HepG2 (cell line): Measurements from ENCODE around the gene PIH1D2. TPM values are rescaled to one million over a fixed set of nuclear protein-coding genes. Genes with fewer than 3 reads are reported as not detected.

Experiments used
- ATAC-seq: fragments of 200-7000 bp; cut with Tn5 transposase; 3 replicates; pipeline ENCODE4 v1.9.1; 2020; ENCODE audit warnings: mild to moderate bottlenecking, moderate library complexity
- BruUV-seq: library from RNA; stranded (reverse); fragments of 400-500 nt; replicated peaks from 2 replicates; lab custom pipeline; 2021; lab: Mats Ljungman, UMichigan
- CTCF ChIA-PET: fragments of 300-600 bp; formaldehyde crosslinking; extraction: SDS; loops from one replicate; lab custom pipeline; 2021; ENCODE audit warnings: low total read pairs, inconsistent platforms, low intra/inter-chr PET ratio; lab: Yijun Ruan, JAX
- POLR2A ChIA-PET: fragments of 350-600 bp; sonication (Branson Sonifier 250); formaldehyde crosslinking; loops from one replicate; lab custom pipeline; 2020; ENCODE audit warnings: antibody characterized with exemption, inconsistent platforms; lab: Yijun Ruan, JAX
- DNase-seq: peaks from one replicate; pipeline ENCODE4 v3.0.0-alpha.2; 2015; ENCODE audit warnings: low spot score
- FAIRE-seq: peaks from 3 replicates; lab custom pipeline; 2011; peaks lifted over from hg19 to GRCh38; lab: Jason Lieb, UNC
- H2AFZ ChIP-seq: one replicate; pipeline ENCODE4 v1.6.1; 2011; ENCODE audit warnings: low read length, inconsistent platforms
- H3K27ac ChIP-seq: fragments of 300-600 bp; 3 replicates; pipeline ENCODE4 v1.8.0; 2011; ENCODE audit warnings: mixed run types, mild to moderate bottlenecking, mixed read lengths, low read length, inconsistent platforms; ENCODE audit not compliant: insufficient read depth; ENCODE audit errors: extremely low read length
- H3K27me3 ChIP-seq, 2 experiments: fragments of 200-600 bp in 1 of 2; 2 replicates in 1 of 2; 3 replicates in 1 of 2; pipeline versions ENCODE4 v1.6.0 to v1.8.0; 2011; ENCODE audit warnings: low read length in 2 of 2, mild to moderate bottlenecking in 2 of 2, moderate library complexity in 2 of 2, inconsistent platforms in 1 of 2; ENCODE audit not compliant: insufficient read depth in 2 of 2, control insufficient read depth in 1 of 2
- H3K36me3 ChIP-seq, 2 experiments: fragments of 200-600 bp in 1 of 2; replicated peaks in 1 of 2; 2 replicates in 1 of 2; 3 replicates in 1 of 2; pipeline versions ENCODE4 v1.5.1 to v1.8.0; 2011; ENCODE audit warnings: low read length in 2 of 2, inconsistent platforms in 1 of 2; ENCODE audit not compliant: insufficient read depth in 2 of 2, control insufficient read depth in 1 of 2
- H3K4me1 ChIP-seq: 2 replicates; pipeline ENCODE4 v1.5.1; 2012; ENCODE audit warnings: low read length, inconsistent platforms; ENCODE audit not compliant: insufficient read depth
- H3K4me2 ChIP-seq: 2 replicates; pipeline ENCODE4 v1.6.0; 2011; ENCODE audit warnings: low read depth, low read length, inconsistent platforms
- H3K4me3 ChIP-seq, 3 experiments: fragments of 200-600 bp in 1 of 3; sonication (generic), shearing (Covaris generic) in 1 of 3; replicated peaks in 1 of 3; 2 replicates each; pipeline ENCODE4 v1.5.1; 2011 to 2016; ENCODE audit warnings: low read length in 3 of 3, inconsistent platforms in 2 of 3, low read depth in 2 of 3, mild to moderate bottlenecking in 2 of 3, control low read depth in 1 of 3, mixed read lengths in 1 of 3; ENCODE audit not compliant: insufficient read depth in 1 of 3
- H3K79me2 ChIP-seq: one replicate; pipeline ENCODE4 v1.6.1; 2011; ENCODE audit warnings: low read length, inconsistent platforms; ENCODE audit not compliant: insufficient read depth
- H3K9ac ChIP-seq: 2 replicates; pipeline ENCODE4 v1.6.0; 2011; ENCODE audit warnings: mild to moderate bottlenecking, low read depth, low read length, inconsistent platforms; ENCODE audit not compliant: insufficient read depth
- H3K9me3 ChIP-seq: 2 replicates; pipeline ENCODE4 v1.5.1; 2012; ENCODE audit warnings: mild to moderate bottlenecking, low read length
- H4K20me1 ChIP-seq: 2 replicates; pipeline ENCODE4 v1.6.0; 2011; ENCODE audit warnings: inconsistent platforms, mild to moderate bottlenecking, low read length, moderate library complexity; ENCODE audit not compliant: insufficient read depth
- CCAR2 ChIP-seq: fragments of 200-400 bp; formaldehyde crosslinking; optimal IDR thresholded peaks from 2 replicates; pipeline ENCODE3; 2018; ENCODE audit warnings: low read depth, mild to moderate bottlenecking, low read length, moderate library complexity
- EED ChIP-seq: sonication (generic); formaldehyde crosslinking; IDR thresholded peaks from 2 replicates; pipeline ENCODE4 v1.5.0; 2020; ENCODE audit warnings: mild to moderate bottlenecking, missing genetic modification reagents
- KMT2B ChIP-seq: IDR thresholded peaks from 2 replicates; pipeline ENCODE4 v1.6.1; 2016; ENCODE audit warnings: missing genetic modification reagents, missing compliant biosample characterization
- PCBP2 ChIP-seq: fragments of 200-400 bp; formaldehyde crosslinking; optimal IDR thresholded peaks from 2 replicates; pipeline ENCODE3; 2018; ENCODE audit warnings: low read length, low read depth; ENCODE audit not compliant: poor library complexity, severe bottlenecking
- POGK ChIP-seq: sonication (generic); formaldehyde crosslinking; conservative IDR thresholded peaks from 2 replicates; pipeline ENCODE4 v1.8.0; 2022; ENCODE audit warnings: mild to moderate bottlenecking, moderate library complexity, missing genetic modification reagents
- RFX3 ChIP-seq: IDR thresholded peaks from 2 replicates; pipeline ENCODE4 v1.6.1; 2016; ENCODE audit warnings: missing biosample characterization, missing genetic modification reagents
- ZBTB1 ChIP-seq: sonication (generic); formaldehyde crosslinking; IDR thresholded peaks from 2 replicates; pipeline ENCODE4 v1.4.0; 2020; ENCODE audit warnings: missing genetic modification reagents, borderline replicate concordance
- ZFAT ChIP-seq: sonication (generic); formaldehyde crosslinking; conservative IDR thresholded peaks from 2 replicates; pipeline ENCODE4 v1.8.1; 2023; ENCODE audit warnings: missing genetic modification reagents, inconsistent platforms
- ZKSCAN5 ChIP-seq: sonication (generic); formaldehyde crosslinking; IDR thresholded peaks from 2 replicates; pipeline ENCODE4 v1.5.1; 2020; ENCODE audit warnings: mild to moderate bottlenecking, missing genetic modification reagents
- ZNF430 ChIP-seq: sonication (generic); formaldehyde crosslinking; IDR thresholded peaks from 2 replicates; pipeline ENCODE4 v1.9.0; 2021; ENCODE audit warnings: mild to moderate bottlenecking, missing genetic modification reagents
- ZNF737 ChIP-seq: sonication (generic); formaldehyde crosslinking; IDR thresholded peaks from 2 replicates; pipeline ENCODE4 v1.5.0; 2020; ENCODE audit warnings: missing genetic modification reagents, mild to moderate bottlenecking, borderline replicate concordance
- WGBS: methylation state at CpG from one replicate; pipeline ENCODE4 v1.1.6; 2017; ENCODE audit warnings: low lambda C conversion rate; 5-methylcytosine and 5-hydroxymethylcytosine counted together
- in situ Hi-C: cut with HindIII; loops from 2 replicates; pipeline ENCODE4 v1.10.0; 2017; ENCODE audit warnings: low pct_unique_long_range_greater_than_20kb; ENCODE audit not compliant: extremely low pct_ligation_motif_present
- intact Hi-C: fragments of 100-400 bp; cut with micrococcal nuclease; formaldehyde crosslinking; loops from one replicate; pipeline ENCODE4 v1.10.0; 2022; ENCODE audit not compliant: unreplicated experiment
- polyA plus RNA-seq, 8 experiments: library from polyadenylated mRNA; depleted of rRNA in 3 of 8; stranded (reverse) in 7 of 8; unstranded in 1 of 8; fragments of >200 nt; fragmentation: Illumina TruSeq in 4 of 8; extraction: Trizol in 4 of 8; gene quantifications; 2 replicates each; pipeline versions ENCODE4 v1.2.1 to v1.2.3, GENCODE V29; 2011 to 2016; ENCODE audit warnings: low read depth in 4 of 8, missing spikeins in 1 of 8, mixed read lengths in 1 of 8; ENCODE audit not compliant: insufficient read depth in 1 of 8
- total RNA-seq, 5 experiments: library from RNA; depleted of rRNA; stranded (reverse); fragments of >200 nt; fragmentation: Illumina TruSeq; extraction: Trizol; gene quantifications; 2 replicates each; pipeline ENCODE4 v1.2.3, GENCODE V29; 2016; ENCODE audit warnings: low read depth in 1 of 5
- TF ChIP-seq, protein P1 (sequence below): sonication (generic); formaldehyde crosslinking; IDR thresholded peaks from 2 replicates; pipeline ENCODE4 v1.4.0; 2020; ENCODE audit warnings: missing genetic modification reagents, mild to moderate bottlenecking, borderline replicate concordance
- TF ChIP-seq, protein P2 (sequence below): sonication (generic); formaldehyde crosslinking; IDR thresholded peaks from 2 replicates; pipeline ENCODE4 v1.8.0; 2022; ENCODE audit warnings: missing genetic modification reagents, mild to moderate bottlenecking, borderline replicate concordance
- TF ChIP-seq, protein P3 (sequence below): sonication (generic); formaldehyde crosslinking; conservative IDR thresholded peaks from 2 replicates; pipeline ENCODE4 v1.4.0; 2020; ENCODE audit warnings: mild to moderate bottlenecking, missing genetic modification reagents, moderate library complexity
- TF ChIP-seq, protein P4 (sequence below): sonication (generic); formaldehyde crosslinking; IDR thresholded peaks from 2 replicates; pipeline ENCODE4 v1.4.0; 2020; ENCODE audit warnings: mild to moderate bottlenecking, low read depth, missing genetic modification reagents

PIH1D2 gene
- total and polyA plus RNA-seq, 2 of the 13 experiments (the other 11 are each of a cell fraction or from before 2014, with no cell fraction given) = 0.49 to 2.7 TPM

DNA sequence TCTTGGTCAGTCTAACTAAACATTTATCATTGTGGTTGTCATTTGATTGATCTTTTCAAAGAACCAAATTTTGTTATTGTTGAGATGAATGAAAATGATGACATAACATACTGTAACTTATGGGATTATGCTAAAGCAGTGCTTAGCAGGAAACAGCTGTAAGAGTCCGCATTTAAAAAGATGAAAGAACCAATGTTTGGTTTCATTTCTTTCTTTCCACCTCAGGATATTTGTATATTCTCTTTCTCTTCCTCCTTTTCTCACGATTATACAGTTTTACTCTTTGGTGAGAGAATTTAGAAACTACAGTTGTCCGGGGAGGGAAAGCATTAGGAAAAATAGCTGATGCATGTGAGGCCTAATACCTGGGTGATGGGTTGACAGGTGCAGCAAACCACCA is 23.1 kb downstream of the PIH1D2 start (continued):
- TF ChIP-seq, protein P1, sequence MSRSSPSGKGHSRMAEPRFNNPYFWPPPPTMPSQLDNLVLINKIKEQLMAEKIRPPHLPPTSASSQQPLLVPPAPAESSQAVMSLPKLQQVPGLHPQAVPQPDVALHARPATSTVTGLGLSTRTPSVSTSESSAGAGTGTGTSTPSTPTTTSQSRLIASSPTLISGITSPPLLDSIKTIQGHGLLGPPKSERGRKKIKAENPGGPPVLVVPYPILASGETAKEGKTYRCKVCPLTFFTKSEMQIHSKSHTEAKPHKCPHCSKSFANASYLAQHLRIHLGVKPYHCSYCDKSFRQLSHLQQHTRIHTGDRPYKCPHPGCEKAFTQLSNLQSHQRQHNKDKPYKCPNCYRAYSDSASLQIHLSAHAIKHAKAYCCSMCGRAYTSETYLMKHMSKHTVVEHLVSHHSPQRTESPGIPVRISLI (CRISPR knock-in tag) = no peak
- TF ChIP-seq POGK (CRISPR knock-in tag) = no peak
- TF ChIP-seq ZFAT (CRISPR knock-in tag) = no peak
- no peak for TF ChIP-seq KMT2B (CRISPR knock-in tag)
- TF ChIP-seq, protein P2, sequence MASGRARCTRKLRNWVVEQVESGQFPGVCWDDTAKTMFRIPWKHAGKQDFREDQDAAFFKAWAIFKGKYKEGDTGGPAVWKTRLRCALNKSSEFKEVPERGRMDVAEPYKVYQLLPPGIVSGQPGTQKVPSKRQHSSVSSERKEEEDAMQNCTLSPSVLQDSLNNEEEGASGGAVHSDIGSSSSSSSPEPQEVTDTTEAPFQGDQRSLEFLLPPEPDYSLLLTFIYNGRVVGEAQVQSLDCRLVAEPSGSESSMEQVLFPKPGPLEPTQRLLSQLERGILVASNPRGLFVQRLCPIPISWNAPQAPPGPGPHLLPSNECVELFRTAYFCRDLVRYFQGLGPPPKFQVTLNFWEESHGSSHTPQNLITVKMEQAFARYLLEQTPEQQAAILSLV (CRISPR knock-in tag) = no peak
- TF ChIP-seq, all 625 proteins: peak for 0

DNA sequence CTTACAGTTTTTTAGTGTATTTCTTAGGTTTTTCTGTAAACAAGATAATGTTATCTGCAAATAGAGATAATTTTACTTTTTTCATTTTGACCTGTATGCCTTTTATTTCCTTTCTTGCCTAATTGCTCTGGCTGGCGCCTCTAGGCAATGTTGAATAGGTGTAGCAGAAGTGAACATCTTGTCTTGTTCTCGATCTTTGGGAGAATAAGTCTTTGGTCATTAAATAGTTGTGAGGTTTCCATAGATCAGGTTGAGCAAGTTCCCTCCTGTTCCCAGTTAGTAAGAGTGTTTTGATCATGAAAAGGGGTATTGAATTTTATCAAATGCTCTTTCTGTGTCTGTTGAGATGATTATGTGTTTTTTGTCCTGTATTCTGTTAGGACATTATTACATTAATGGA is 24.0 kb downstream of the PIH1D2 start:
- in situ Hi-C loops = no loop called here
- Histone ChIP-seq H3K4me3 (no peak overlapping the region), H3K4me1 (no peaks in the 10 kb centered on the region), H3K4me2 (no peak overlapping the region), H3K9ac (no peak overlapping the region), H3K9me3 (no peaks in the 10 kb centered on the region), H4K20me1 (no peaks in the 10 kb centered on the region), H3K27me3 (no peaks in the 10 kb centered on the region), H3K79me2 (peaks cover 5% of the 10 kb centered on the region), H2AFZ (no peak overlapping the region), H3K27ac (no peak overlapping the region), H3K36me3 (peaks cover 6 to 58% of the 10 kb centered on the region in 2 experiments)
- ChIA-PET POLR2A (no interaction called here), CTCF (no interaction called here)
- 48% methylated on average over 2 of the region's 2 CpGs for WGBS
- intact Hi-C loops = no loop called here
- FAIRE-seq = no peak
- no TSS peak for BruUV-seq
- no peak for DNase-seq
- ATAC-seq = no peak
- TF ChIP-seq PCBP2 = no peak
- TF ChIP-seq, protein P3, sequence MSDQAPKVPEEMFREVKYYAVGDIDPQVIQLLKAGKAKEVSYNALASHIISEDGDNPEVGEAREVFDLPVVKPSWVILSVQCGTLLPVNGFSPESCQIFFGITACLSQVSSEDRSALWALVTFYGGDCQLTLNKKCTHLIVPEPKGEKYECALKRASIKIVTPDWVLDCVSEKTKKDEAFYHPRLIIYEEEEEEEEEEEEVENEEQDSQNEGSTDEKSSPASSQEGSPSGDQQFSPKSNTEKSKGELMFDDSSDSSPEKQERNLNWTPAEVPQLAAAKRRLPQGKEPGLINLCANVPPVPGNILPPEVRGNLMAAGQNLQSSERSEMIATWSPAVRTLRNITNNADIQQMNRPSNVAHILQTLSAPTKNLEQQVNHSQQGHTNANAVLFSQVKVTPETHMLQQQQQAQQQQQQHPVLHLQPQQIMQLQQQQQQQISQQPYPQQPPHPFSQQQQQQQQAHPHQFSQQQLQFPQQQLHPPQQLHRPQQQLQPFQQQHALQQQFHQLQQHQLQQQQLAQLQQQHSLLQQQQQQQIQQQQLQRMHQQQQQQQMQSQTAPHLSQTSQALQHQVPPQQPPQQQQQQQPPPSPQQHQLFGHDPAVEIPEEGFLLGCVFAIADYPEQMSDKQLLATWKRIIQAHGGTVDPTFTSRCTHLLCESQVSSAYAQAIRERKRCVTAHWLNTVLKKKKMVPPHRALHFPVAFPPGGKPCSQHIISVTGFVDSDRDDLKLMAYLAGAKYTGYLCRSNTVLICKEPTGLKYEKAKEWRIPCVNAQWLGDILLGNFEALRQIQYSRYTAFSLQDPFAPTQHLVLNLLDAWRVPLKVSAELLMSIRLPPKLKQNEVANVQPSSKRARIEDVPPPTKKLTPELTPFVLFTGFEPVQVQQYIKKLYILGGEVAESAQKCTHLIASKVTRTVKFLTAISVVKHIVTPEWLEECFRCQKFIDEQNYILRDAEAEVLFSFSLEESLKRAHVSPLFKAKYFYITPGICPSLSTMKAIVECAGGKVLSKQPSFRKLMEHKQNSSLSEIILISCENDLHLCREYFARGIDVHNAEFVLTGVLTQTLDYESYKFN (CRISPR knock-in tag) = no peak
- TF ChIP-seq EED (CRISPR knock-in tag) = no peak
- TF ChIP-seq ZNF430 = no peak
- TF ChIP-seq, protein P4, sequence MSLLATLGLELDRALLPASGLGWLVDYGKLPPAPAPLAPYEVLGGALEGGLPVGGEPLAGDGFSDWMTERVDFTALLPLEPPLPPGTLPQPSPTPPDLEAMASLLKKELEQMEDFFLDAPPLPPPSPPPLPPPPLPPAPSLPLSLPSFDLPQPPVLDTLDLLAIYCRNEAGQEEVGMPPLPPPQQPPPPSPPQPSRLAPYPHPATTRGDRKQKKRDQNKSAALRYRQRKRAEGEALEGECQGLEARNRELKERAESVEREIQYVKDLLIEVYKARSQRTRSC (CRISPR knock-in tag) = no peak
- TF ChIP-seq ZKSCAN5 (CRISPR knock-in tag) = no peak
- no peak for TF ChIP-seq ZBTB1 (CRISPR knock-in tag)
- TF ChIP-seq ZNF737 (CRISPR knock-in tag) = no peak
- no peak for TF ChIP-seq RFX3 (CRISPR knock-in tag)
- TF ChIP-seq CCAR2 = no peak
